GM20000 (cell line): ENCODE measurements around the gene GATA5.

Source experiments
- DNase-seq: peaks from one replicate; pipeline ENCODE4 v3.0.0; 2012; ENCODE audit warnings: low spot score
- TF ChIP-seq, protein P1 (sequence below): IDR thresholded peaks from 2 replicates; pipeline ENCODE4 v1.5.1; 2012; ENCODE audit warnings: mild to moderate bottlenecking, control low read depth; ENCODE audit errors: extremely low read depth, missing control alignments

Gene GATA5

DNA sequence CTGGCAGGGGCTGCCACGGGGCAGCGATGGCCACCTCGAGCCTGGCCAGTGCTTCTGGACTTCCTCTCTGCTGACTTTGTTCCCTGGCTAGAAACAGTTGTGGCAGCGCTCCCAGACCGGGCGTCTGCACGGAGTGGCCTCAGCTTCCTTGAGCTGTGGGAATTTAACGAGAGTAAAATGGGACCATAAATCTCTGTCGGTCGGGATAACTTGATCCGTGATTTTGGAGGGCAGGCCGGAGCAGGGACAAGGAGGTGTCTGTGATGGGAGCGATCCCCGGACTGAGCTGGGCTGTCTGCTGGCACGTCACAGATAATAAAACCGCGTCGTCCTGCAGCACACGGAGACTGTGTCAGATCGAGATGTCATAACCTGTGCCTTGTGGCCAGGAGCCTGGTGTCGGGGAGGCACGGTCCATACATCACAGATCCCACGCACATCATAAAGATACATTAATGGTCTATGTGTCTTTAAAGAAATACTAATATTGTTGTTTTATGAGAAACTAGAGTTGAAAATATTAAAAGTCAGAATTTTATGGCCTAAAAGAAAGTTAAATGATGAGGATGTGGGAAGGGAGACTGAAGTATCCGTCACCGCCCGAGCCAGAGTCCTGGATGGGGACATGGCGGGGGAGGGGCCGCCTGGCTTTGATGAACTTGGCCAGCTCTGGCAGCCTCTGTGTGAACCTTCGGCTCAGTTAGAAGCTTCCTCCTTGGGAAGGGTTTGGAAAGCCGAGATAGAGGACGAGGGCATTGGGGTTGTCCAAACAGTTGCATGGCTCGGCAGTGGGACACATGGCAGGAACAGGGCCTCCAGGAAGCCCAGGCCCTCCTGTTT, 41.9 kb downstream of the GATA5 start:
- DNase-seq: no peak
- TF ChIP-seq, protein P1, sequence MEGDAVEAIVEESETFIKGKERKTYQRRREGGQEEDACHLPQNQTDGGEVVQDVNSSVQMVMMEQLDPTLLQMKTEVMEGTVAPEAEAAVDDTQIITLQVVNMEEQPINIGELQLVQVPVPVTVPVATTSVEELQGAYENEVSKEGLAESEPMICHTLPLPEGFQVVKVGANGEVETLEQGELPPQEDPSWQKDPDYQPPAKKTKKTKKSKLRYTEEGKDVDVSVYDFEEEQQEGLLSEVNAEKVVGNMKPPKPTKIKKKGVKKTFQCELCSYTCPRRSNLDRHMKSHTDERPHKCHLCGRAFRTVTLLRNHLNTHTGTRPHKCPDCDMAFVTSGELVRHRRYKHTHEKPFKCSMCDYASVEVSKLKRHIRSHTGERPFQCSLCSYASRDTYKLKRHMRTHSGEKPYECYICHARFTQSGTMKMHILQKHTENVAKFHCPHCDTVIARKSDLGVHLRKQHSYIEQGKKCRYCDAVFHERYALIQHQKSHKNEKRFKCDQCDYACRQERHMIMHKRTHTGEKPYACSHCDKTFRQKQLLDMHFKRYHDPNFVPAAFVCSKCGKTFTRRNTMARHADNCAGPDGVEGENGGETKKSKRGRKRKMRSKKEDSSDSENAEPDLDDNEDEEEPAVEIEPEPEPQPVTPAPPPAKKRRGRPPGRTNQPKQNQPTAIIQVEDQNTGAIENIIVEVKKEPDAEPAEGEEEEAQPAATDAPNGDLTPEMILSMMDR: no peak

DNA sequence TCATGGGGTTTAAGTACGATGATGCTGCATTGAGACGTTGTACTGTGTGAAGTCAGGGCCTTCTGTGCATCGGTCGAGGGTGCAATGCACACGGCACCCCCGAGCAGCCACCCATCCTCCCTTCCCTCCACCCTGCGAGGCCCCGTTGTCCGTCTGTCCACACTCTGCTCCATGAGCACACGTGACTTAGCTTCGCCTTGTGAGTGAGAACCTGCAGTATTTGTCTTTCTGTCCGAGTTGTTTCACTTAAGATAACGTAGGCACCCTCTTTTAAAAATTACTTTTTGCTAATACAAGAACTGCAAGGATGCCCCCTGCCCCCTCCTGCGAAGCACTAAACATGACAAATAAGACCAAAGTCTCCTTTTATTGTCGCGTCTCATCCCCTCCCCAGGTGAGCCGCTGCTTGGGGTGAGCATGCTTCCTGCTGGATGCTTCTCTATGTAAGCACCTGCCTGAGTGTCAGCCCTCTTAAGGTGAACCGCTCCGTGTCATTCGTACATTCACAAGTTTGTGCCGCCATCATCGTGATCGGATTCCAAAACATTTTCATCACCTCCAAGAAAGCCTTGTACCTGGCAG, 44.8 kb downstream of the GATA5 start:
- TF ChIP-seq, protein P1: no peak
- no peak for DNase-seq

DNA sequence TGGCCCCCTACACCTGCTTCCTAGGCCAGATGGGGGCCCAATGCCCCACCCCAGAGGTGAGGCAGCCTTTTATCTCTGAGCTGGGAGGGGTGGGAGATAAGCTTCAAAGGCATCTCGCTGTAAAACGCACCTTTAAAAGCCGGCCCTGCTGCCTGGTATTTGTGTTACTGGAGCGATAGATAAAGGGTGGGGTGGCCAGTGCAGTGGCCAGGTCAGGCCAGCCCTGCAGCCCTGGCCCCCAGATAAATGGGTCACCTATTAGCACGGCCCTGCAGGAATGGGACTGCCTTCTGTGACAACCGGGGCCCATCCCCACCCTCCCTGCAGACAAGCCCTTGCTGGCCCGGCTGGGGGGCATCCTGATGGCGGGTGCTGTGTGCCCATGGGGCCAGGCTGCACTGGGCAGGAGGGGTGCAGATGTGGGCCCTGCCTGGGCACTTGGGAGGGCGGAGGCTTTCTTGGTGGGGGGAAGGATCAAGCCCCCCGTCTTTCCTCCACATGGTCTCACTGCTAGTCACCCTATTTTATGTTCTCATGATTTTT, 45.4 kb downstream of the GATA5 start:
- no peak for DNase-seq
- TF ChIP-seq, protein P1: no peak

DNA sequence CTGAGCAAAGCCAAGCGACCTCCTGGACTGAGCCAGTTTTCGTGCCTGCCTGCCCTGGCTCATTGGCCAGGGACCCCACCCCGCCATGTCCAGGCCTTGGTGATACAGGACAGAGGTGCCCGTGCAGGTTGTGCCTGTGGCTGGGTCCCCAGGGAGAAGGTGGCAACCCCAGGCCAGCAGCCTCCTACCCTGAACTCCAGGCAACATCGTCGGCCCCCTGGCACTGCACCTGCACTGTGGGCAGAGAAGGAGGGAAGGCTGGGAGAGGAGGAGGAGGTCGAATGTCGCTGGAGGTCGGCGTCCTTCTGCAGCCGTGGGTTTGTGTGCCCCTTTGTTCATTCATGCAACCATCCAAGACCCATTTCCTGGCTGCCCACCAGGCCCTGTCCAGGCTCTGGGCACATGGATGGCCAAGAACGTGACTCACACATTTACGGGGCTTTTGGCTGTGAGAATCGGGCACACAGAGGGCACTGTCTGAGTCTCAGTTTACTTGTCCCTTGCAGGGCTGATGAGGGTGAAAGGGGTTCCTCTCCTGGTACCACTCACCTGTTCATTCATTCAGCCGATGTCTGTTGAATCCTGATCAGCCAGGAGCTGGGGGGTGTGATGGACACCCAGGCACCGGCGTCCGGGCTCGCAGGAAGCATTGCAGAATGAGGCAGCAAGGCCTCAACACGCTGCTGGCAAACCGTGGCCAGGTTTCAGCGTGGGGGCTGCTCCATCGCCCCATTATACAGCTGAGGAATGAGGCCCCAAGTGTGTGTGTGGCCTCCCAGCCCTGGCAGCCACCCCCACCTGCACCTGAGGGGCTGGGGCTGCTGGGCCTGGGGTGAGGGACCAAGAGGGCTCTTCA, 46.1 kb downstream of the GATA5 start:
- TF ChIP-seq, protein P1: no peak
- no peak for DNase-seq

DNA sequence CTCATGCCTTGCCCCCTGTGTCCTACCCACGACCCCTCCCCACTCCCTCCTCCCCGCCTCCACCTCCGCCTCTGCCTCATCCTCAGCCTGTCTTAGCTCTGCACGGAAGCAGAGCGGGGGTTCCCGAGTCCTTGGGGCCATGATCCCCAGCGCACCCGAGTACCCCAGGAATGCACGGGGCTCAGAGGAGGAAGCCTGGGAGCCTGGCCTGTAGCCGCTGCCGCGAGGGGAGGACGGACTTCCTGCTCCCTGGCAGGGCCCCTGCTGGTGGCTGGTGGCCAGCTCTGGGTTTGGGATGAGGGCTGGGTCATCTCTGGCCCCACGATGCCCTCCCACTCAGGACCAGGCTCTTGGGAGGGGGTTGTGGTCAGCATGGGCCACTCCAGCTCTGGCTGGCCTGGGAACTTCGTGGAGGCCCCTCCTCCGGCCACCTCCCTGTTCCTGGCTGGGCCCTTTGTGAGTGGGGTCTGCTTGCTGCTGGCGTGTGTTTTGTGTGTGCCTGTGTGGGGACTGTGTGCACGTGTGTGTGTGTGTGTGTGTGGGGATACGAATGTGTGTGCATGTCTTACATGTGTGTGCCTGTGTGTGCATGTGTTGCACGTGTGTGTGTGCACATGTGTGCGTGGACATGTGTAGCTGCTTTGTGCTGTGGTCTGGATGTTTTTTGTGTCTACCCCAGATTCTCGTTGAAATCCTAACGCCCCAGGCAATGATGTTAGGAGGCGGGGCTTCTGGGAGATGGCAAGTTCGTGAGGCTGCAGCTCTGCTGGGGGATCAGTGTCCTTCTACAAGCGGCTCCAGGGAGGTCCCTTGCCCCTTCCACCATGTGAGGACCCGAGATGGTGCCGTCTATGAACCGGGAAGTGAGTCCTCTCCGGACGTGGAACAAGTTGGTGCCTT, 47.1 kb downstream of the GATA5 start:
- TF ChIP-seq, protein P1: no peak
- no peak for DNase-seq

DNA sequence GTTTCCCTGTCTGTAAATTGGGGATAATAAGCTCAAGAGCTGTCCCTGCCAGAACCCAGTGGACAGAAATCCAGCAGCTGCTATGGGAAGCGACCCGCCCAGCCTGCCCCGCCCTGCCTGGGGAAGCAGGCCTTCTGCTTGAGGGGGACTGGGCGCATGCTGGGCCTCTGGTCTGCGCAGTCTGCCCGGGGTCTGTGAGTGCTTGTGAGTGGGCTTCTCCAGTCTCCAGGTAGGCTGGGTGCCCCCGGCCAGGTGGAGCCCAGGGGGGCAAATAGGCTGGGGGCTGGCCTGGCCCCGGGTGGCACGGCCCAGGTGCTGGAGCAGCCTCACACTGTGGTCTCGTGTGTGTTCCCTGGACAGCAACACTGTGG, 47.8 kb downstream of the GATA5 start:
- no peak for DNase-seq
- TF ChIP-seq, protein P1: no peak
